Measurements from ENCODE around the gene PAM16.

GRCh38 chr16:4391631-4392381, 40.7 kb upstream of the PAM16 start:
- no peak for TF ChIP-seq YY1 (IDR thresholded peaks at IDR 0.05)
- no peak for TF ChIP-seq CTCF (IDR thresholded peaks at IDR 0.05; ENCODE audit: low read depth, low read length, missing input control)
- no peak for TF ChIP-seq GABPA (IDR thresholded peaks at IDR 0.05 in 1 of 2, conservative IDR thresholded peaks at IDR 0.05 in 1 of 2)
- no peak for TF ChIP-seq EGR1 (IDR thresholded peaks at IDR 0.05; ENCODE audit: low read depth in 2 of 2)
- TF ChIP-seq ATF3 (IDR thresholded peaks at IDR 0.05), result no peak
- TF ChIP-seq SP1 (IDR thresholded peaks at IDR 0.05), result no peak
- TF ChIP-seq REST (IDR thresholded peaks at IDR 0.05), result no peak
- no peak for TF ChIP-seq JUND (IDR thresholded peaks at IDR 0.05)
